Mucosa of descending colon (tissue), 3 donors: Measurements from ENCODE around the gene TMEM245. TPM values are rescaled to one million over a fixed set of nuclear protein-coding genes. Genes with fewer than 3 reads are reported as not detected.
A peak's percentile ranks its signal among the peaks of the same experiment; 100 is the strongest.

ENCODE experiments used
- ATAC-seq: fragments of 200-7000 bp; cut with Tn5 transposase; one replicate; pipeline ENCODE4 v1.9.1; 2020; ENCODE audit warnings: mild to moderate bottlenecking, moderate library complexity
- DNase-seq, 3 donors: peaks; one replicate each; pipeline ENCODE4 v3.0.0-alpha.2; 2020
- H3K36me3 ChIP-seq: fragments of 200-600 bp; one replicate; pipeline ENCODE4 v1.8.0; 2021; ENCODE audit warnings: low read depth, mild to moderate bottlenecking
- H3K4me1 ChIP-seq: fragments of 200-600 bp; one replicate; pipeline ENCODE4 v1.8.0; 2021; ENCODE audit warnings: low read depth, mild to moderate bottlenecking
- H3K4me3 ChIP-seq: fragments of 200-600 bp; one replicate; pipeline ENCODE4 v1.8.0; 2021; ENCODE audit warnings: mild to moderate bottlenecking
- H3K9me3 ChIP-seq: fragments of 200-600 bp; one replicate; pipeline ENCODE4 v1.8.0; 2021; ENCODE audit warnings: mild to moderate bottlenecking
- CTCF ChIP-seq: fragments of 200-600 bp; IDR thresholded peaks from one replicate; pipeline ENCODE4 v1.8.0; 2022; ENCODE audit warnings: antibody characterized with exemption, mild to moderate bottlenecking
- intact Hi-C, 2 donors: fragments of 100-400 bp; cut with DNase I in 1 of 2; cut with micrococcal nuclease in 1 of 2; formaldehyde crosslinking; loops; one replicate each; pipeline versions ENCODE4 v1.11.0 to v1.11.1; 2022; cut with DNase I, micrococcal nuclease
- total RNA-seq, 3 donors: library from RNA; stranded (reverse); fragmentation: NEBNext Ultra II Directional in 2 of 3; extraction: Animal tissue kit (Norgen Biotek cat#: 25700) in 2 of 3; gene quantifications; one replicate each; pipeline versions ENCODE4 v1.2.1 to v1.2.4, GENCODE V29; 2021 to 2023
- donor health status: DM: no; HTN: no; CAD: no; lungs with moderate emphysema.
- donor health status: DM: no; HTN: no; CAD: no.
- donor health status: DM: no; HTN: yes; CAD: no.

Gene TMEM245
- total RNA-seq, 3 donors from 2014 or later = 26.3 to 72.8 (median 33.6) TPM

DNA sequence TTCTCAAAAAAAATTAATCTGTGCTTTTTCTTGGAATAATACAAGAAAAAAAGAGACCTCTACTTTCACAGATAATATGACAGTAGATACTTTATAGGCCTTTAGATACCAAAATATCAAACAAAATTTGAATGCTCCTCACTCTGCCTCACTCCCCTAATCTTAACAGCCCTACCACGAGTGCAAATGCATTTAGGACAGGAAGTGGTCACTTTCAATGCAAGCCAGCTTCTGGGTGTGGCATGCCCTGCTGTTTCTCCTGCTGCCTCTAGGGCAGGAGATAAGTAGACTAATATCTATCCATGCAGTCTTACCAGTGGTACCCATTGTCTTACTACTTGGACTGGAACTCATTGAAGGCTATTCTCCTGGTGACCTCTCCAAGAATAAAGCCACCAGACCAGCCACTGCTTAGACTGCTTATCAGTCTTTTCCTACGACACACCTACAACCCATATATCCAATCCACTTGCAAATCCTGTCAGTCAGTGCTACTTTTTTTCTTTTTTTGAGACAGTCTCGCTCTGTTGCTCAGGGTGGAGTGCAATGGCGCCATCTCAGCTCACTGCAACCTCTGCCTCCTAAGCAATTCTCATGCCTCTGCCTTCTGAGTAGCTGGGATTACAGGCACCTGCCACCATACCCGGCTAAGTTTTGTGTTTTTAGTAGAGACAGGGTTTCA is 24.3 kb upstream of the TMEM245 start:
- ATAC-seq = peak; percentile 74

GRCh38 chr9:109141375-109141774 is 21.6 kb upstream of the TMEM245 start:
- no peak for DNase-seq
- Histone ChIP-seq H3K4me1 (no peaks in the 10 kb centered on the region), H3K9me3 (no peaks in the 10 kb centered on the region), H3K4me3 (no peak overlapping the region), H3K36me3 (no peaks in the 10 kb centered on the region)
- intact Hi-C loops = no loop called here
- no peak for ATAC-seq
- no peak for TF ChIP-seq CTCF

More for the DNA sequence above, 24.3 kb upstream of the TMEM245 start:
- Histone ChIP-seq H3K36me3 (no peaks in the 10 kb centered on the region), H3K4me3 (no peak overlapping the region), H3K4me1 (no peaks in the 10 kb centered on the region), H3K9me3 (no peaks in the 10 kb centered on the region)
- intact Hi-C loops = no loop called here
- TF ChIP-seq CTCF = no peak
- no peak for DNase-seq

DNA sequence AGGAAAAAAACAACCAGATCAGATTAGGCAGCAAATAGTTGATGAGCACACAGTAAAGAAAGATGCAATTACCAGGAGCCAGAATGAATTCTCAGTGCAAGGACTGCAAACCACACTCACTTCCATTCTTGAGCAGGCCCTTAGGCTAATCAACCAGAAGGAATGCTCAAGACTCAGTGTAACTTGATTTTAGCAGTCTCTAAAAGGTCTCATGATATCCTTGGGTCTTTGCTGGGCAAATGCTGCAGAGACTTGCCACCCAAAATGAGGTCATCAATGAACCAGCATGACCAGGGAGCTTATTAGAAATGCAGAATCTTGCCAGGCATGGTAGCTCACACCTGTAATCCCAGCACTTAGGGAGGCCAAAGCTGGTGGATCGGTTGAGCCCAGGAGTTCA is 20.1 kb upstream of the TMEM245 start:
- TF ChIP-seq CTCF = no peak
- Histone ChIP-seq H3K4me1 (no peaks in the 10 kb centered on the region), H3K4me3 (no peak overlapping the region), H3K9me3 (no peaks in the 10 kb centered on the region), H3K36me3 (no peaks in the 10 kb centered on the region)
- no peak for ATAC-seq
- intact Hi-C loops = no loop called here
- no peak for DNase-seq

GRCh38 chr9:109138421-109138820 is 18.7 kb upstream of the TMEM245 start:
- no peak for TF ChIP-seq CTCF
- intact Hi-C loops = no loop called here
- H3K36me3 ChIP-seq = no peaks in the 10 kb centered on the region
- H3K4me1 ChIP-seq = no peaks in the 10 kb centered on the region
- DNase-seq (no peak), ATAC-seq (no peak)
- no peaks in the 10 kb centered on the region for H3K9me3 ChIP-seq
- H3K4me3 ChIP-seq = no peak overlapping the region

DNA sequence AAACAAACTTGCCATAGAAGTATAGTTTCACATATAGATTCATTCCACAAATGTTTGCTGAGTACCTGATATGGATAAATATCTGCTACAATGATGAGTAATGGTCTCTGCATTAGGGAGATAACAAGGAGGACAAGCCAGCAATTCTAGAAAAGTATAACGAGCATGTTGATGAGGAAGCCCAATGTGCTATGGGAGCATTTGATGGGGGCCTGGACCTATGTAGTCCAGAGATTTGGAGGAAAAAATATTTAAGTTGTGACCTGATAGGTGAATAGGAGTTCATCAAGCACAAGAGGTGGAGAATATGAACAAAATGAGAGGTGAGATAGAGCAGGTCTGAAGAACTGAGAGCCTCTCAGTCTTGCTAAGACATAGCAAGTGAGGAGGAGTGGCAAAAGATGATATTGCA is 14.4 kb upstream of the TMEM245 start:
- no peak for DNase-seq

More for the DNA sequence above, 14.4 kb upstream of the TMEM245 start:
- Histone ChIP-seq H3K9me3 (no peaks in the 10 kb centered on the region), H3K4me1 (peaks cover 7% of the 10 kb centered on the region), H3K4me3 (no peak overlapping the region), H3K36me3 (no peaks in the 10 kb centered on the region)
- intact Hi-C loops = no loop called here
- no peak for TF ChIP-seq CTCF
- ATAC-seq = no peak
